ENCODE data around the gene TEX44. TPM values are rescaled to one million over a fixed set of nuclear protein-coding genes. Genes with fewer than 3 reads are reported as not detected.

The TEX44 gene
- total RNA-seq, 1 donor, result not detected

DNA sequence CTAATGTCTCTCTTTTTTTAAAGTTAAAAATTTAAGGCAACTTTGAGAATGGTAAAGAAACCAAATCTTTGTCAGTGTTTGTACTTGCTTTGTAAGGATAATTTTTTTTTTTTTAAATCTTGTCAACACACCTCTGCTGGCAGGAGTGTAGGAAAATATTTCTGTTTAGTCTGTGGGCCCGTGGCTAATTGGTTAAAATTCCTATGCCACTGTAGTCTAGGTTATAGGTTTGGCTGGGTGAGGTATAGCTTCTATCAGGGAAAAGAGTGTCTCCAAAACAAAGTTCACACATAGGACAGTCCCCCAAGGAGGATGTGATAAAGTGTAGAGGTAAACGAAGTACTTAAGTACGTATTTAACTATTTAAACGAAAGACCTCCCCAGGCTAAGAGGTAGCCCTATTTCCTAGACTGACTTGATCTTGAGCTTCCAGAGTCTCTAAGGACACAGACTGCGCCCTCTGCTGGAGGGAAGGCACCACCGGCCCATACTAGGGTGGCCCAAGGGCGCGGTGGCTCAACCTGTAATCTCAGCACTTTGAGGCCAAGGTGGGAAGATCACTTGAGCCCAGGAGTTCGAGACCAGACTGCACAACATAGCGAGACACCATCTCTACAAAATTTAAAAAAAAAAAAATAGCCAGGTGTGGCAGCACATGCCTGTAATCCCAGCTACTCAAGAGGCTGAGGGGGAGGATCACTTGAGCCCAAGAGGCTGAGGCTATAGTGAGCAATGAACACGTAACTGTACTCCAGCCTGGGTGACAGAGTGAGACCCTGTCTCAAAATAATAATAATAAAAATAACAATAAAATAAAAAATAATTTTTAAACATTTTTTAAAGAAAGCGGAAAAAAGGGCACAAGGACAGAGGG, 8.9 kb downstream of the TEX44 start:
- H3K4me3 ChIP-seq (ENCODE audit: low read depth, low read length), result no peak overlapping the region
- TF ChIP-seq CTCF (IDR thresholded peaks at IDR 0.05; ENCODE audit: insufficient read depth, low read depth, low read length), result peak; percentile 82
- peak; percentile 81 for DNase-seq (ENCODE audit: low read depth)

DNA sequence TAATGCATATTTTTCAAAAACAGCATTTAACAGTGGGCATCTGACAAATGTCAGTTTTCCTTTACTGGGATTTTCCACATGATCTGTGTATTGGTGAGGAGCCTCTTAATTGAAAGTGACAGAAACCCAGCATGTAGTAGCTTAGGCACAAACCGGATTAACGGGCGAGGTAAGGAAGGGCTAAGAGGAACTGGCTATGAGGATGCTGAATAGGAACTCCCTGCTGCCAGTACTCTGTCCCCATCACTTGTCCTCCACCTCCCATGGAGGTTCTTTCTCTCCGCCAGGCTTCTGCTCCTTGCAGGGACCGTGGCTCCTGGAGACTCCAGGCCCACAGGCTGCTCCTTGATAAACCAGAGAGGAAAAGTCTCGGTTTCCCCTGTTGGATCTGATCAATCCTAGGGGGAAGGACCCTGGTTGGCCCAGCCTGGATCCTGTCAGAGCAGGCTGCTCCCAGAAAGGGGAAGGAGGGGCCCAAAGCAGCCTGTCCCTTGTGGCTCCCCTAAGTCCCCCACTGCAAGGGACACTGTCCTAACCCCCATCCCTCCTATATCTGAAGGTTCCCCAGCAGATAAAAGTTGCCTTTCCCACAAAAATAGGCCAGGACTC, 10.3 kb downstream of the TEX44 start:
- no peak for TF ChIP-seq CTCF (IDR thresholded peaks at IDR 0.05; ENCODE audit: insufficient read depth, low read depth, low read length)
- DNase-seq (ENCODE audit: low read depth), result no peak
- no peak overlapping the region for H3K4me3 ChIP-seq (ENCODE audit: low read depth, low read length)

DNA sequence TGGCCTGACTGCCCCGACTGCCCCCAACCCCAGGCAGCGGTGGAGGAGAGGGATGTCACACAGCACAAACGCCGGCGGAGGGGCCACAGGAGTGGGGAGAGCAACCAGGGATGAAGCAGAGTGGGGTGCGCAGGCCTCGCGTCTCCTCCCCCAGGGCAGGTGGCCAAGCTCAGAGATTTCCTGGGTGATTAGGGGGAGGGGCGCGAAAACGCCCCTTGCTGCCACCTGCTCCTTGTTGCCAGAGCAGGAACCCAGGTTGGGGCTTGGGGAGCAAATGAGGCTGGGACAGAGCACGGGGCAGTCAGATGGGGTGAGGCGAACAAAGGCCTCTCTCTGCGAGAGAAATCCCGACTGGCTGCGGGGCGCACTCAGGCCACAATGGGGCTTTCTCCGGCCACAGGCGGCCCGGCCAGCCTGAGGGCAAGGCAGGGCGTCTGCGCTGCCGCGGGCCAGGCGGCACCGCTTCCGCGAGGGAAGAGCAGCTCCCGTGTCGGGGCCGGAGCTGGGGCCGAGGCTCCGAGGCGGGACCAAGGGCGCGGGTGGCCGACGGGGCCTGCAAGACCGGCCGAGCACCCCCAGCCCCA, 11.5 kb downstream of the TEX44 start:
- no peak for DNase-seq (ENCODE audit: low read depth)
- peak overlapping the region; percentile 55 for H3K4me3 ChIP-seq (ENCODE audit: low read depth, low read length)
- TF ChIP-seq CTCF (IDR thresholded peaks at IDR 0.05; ENCODE audit: insufficient read depth, low read depth, low read length), result no peak

DNA sequence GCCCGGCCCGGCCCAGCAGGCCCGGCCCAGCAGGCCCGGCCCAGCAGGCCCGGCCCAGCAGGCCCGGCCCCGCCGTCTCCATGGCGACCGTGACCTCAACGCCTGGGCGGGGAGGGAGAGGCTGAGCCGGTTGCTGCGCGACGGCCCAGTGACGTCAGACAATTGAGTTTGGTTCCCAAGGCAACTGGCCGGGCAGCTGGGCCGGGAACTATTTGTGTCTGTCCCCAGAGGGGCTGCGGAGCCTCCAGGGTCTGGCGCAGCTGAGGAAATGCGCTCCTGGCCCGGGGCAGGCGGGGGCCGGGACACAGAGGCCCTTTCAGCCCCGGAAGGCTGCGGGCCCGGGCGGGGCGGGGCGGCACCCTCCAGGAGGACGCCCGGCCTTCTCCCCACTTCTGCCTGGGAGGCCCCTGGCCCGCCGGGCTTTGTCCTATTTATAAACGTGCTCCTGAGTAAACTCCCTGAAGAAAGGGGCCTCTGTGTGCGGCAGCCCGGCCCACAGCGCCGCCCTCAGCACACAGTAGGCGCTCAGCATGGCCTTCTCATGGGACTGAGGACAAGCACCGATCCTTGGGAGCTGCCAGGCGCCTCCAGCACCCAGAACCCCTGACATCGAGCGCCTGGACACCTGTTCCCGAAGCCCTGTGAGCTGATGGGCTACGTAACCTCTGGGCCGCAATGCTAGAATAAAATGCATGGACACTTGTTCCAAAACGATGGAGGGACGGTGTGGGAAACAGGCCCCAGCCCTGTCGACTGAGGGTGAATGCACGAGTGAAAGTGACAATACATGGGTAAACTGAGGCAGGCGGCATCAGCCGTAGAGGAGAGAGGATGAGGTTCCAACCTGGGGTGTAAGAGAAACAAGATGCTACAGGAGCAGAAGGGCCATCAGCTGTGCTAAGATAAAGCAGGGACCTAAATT, 12.3 kb downstream of the TEX44 start:
- peak; percentile 99 for DNase-seq (ENCODE audit: low read depth)
- TF ChIP-seq CTCF (IDR thresholded peaks at IDR 0.05; ENCODE audit: insufficient read depth, low read depth, low read length), result no peak
- peak overlapping the region; percentile 55 for H3K4me3 ChIP-seq (ENCODE audit: low read depth, low read length)

DNA sequence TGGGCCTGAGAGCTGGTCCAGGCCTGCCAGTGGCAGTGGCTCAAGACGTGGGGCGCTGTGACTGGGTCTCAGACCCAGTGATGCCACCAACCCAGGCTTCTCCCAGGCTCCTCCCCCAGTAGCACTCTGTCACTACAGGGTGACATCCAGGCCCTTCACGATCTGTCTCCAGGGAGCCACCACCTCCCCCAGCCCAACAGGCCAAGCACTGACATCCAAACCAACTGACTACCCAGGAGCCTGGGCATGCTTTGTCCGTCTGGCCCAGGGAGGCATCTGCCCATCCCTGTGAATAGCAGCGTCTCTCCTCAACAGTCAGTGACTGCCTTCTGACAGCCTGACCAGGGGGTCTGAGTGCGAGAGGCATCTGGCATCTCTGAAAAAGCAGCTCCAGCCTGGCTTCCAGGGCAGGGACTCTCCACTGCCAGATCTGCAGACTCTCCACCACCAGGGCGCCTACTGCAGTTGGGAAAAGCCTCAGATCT, 13.0 kb downstream of the TEX44 start:
- no peak for DNase-seq (ENCODE audit: low read depth)
- no peak overlapping the region for H3K4me3 ChIP-seq (ENCODE audit: low read depth, low read length)
- TF ChIP-seq CTCF (IDR thresholded peaks at IDR 0.05; ENCODE audit: insufficient read depth, low read depth, low read length), result no peak

GRCh38 chr2:231606941-231607340, 14.3 kb downstream of the TEX44 start:
- TF ChIP-seq CTCF (IDR thresholded peaks at IDR 0.05; ENCODE audit: insufficient read depth, low read depth, low read length), result no peak
- no peak overlapping the region for H3K4me3 ChIP-seq (ENCODE audit: low read depth, low read length)
- DNase-seq (ENCODE audit: low read depth), result no peak
